Measurements from ENCODE around the gene KLHL8. TPM values are rescaled to one million over a fixed set of nuclear protein-coding genes. Genes with fewer than 3 reads are reported as not detected.

Gene KLHL8
- total and polyA plus RNA-seq, 12 donors, result 2.4 to 15.0 (median 11.7) TPM

DNA sequence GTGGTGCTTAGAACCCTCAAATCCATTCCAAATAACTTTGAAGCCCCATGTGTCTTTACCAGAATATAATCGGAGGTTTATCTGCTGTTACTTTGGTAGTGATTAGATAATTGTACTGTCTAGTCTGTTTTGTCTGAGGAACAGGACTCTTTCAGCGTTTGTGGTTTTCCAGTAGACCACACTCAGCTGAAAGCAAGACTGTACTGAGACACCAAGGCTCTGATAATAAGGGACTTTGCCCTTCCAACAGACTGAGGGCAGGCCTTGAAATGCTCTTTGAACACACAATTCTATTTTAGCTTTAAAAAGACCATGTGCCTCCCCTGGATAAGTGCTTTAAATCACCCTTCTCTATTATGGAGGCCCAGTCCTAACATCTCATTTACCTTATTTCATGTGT, 76.1 kb downstream of the KLHL8 start:
- WGBS, 2 donors, result 39 to 53% methylated on average over 2 of the region's 2 CpGs
- peaks cover 0 to 7% (median 0%) of the 10 kb centered on the region in 9 donors for H3K4me1 ChIP-seq
- intact Hi-C loops (cut with DNase I), result loop anchor here in 2 of 10 donors (10.0 kb wide), 1 partner anchor 320 kb away; no protein-coding TSS in a partner anchor
- TF ChIP-seq, protein P1, sequence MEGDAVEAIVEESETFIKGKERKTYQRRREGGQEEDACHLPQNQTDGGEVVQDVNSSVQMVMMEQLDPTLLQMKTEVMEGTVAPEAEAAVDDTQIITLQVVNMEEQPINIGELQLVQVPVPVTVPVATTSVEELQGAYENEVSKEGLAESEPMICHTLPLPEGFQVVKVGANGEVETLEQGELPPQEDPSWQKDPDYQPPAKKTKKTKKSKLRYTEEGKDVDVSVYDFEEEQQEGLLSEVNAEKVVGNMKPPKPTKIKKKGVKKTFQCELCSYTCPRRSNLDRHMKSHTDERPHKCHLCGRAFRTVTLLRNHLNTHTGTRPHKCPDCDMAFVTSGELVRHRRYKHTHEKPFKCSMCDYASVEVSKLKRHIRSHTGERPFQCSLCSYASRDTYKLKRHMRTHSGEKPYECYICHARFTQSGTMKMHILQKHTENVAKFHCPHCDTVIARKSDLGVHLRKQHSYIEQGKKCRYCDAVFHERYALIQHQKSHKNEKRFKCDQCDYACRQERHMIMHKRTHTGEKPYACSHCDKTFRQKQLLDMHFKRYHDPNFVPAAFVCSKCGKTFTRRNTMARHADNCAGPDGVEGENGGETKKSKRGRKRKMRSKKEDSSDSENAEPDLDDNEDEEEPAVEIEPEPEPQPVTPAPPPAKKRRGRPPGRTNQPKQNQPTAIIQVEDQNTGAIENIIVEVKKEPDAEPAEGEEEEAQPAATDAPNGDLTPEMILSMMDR (IDR thresholded peaks at IDR 0.05), result no peak
- H3K4me3 ChIP-seq, result no peak overlapping the region
- no peak for ATAC-seq
- no peaks in the 10 kb centered on the region for H3K27me3 ChIP-seq
- no peaks in the 10 kb centered on the region for H3K9me3 ChIP-seq
- DNase-seq, result no peak
- peaks cover 0 to 50% (median 0%) of the 10 kb centered on the region in 9 donors for H3K36me3 ChIP-seq
- no peak overlapping the region for H3K27ac ChIP-seq

DNA sequence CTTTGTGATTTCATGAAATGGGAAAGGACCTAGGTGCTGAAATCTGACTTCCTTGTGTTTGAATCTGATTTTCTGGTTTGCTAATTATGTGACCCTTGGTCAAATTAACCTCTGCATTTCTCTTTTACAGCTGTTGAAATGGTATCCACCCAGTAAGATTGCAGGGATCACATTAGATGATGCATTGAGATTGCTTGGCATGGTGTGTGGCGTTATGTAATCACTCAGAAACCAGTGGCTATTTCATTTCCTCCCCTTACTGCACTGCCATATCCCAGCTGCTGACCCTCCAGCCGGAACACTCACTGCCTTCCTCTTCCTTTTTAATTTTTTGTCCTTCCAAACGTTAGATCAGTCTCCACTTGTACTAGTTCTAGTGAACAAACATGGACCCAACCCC, 79.0 kb downstream of the KLHL8 start:
- H3K4me3 ChIP-seq, result no peak overlapping the region
- intact Hi-C loops (cut with DNase I), result loop anchor here in 2 of 10 donors (10.0 kb wide), 1 partner anchor 323 kb away; no protein-coding TSS in a partner anchor
- H3K4me1 ChIP-seq, result peaks cover 0 to 7% (median 0%) of the 10 kb centered on the region in 9 donors
- ATAC-seq, result peak in 5 of 8 donors; percentile 26 to 76 (median 52)
- H3K9me3 ChIP-seq, result no peaks in the 10 kb centered on the region
- peaks cover 0 to 80% (median 8%) of the 10 kb centered on the region in 9 donors for H3K36me3 ChIP-seq
- peak overlapping the region in 1 of 10 donors; percentile 6 for H3K27ac ChIP-seq
- WGBS, 2 donors, result 45 to 69% methylated on average over 3 of the region's 3 CpGs
- H3K27me3 ChIP-seq, result no peaks in the 10 kb centered on the region
- TF ChIP-seq, protein P1 (IDR thresholded peaks at IDR 0.05), result no peak
- DNase-seq, result no peak

DNA sequence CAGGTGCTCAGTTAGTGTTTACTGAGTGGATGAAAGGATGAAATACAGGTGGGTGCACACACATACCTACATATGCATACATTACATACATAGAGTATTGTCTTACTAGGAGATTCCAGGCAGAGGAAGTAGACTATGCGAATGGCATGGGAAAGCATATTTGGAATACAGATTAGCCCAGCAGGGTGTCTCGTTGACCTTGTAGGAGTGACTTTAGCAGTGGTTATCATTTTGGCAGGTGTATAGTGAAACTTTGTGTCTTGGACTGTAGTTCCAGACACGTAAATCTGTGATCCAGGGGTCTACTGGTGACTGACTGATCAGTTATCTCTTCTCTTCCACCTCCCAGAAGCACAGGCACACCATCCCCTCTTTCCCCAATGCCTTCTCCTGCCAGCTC, 86.3 kb downstream of the KLHL8 start:
- intact Hi-C loops (cut with DNase I), result no loop called here
- Histone ChIP-seq H3K27ac (peak overlapping the region in 6 of 10 donors; percentile 1 to 64 (median 58)), H3K27me3 (no peaks in the 10 kb centered on the region), H3K36me3 (peaks cover 0 to 100% (median 60%) of the 10 kb centered on the region in 9 donors), H3K9me3 (no peaks in the 10 kb centered on the region), H3K4me1 (peaks cover 0 to 28% (median 5%) of the 10 kb centered on the region in 9 donors), H3K4me3 (no peak overlapping the region)
- WGBS, 2 donors, result 41 to 54% methylated on average over 3 of the region's 3 CpGs
- ATAC-seq (peak in 7 of 8 donors; percentile 11 to 59 (median 45)), DNase-seq (no peak)
- TF ChIP-seq, protein P1 (IDR thresholded peaks at IDR 0.05), result no peak

DNA sequence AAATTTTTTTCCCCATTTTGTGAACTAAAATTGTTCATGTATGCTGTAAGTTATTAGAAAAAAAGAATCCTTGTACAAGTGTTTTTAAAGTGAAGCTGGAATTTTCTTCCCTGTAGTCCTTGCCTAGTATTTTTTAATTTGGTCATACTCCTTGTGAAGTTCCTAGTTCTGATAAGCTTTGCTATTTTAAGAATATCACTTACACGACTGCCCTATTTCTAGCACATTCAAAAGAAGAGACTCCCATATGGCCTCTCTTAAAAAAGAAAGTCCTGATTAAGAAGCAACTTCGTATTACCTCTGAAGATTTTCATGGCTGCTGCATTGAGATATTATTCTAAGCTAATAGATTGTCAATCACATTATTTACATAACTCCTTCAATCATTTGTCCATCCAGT, 87.2 kb downstream of the KLHL8 start:
- 38 to 41% methylated on average over 2 of the region's 2 CpGs for WGBS, 2 donors
- Histone ChIP-seq H3K36me3 (peaks cover 0 to 100% (median 62%) of the 10 kb centered on the region in 9 donors), H3K4me1 (peaks cover 0 to 34% (median 9%) of the 10 kb centered on the region in 9 donors), H3K4me3 (no peak overlapping the region), H3K9me3 (no peaks in the 10 kb centered on the region), H3K27me3 (no peaks in the 10 kb centered on the region), H3K27ac (peak overlapping the region in 8 of 10 donors; percentile 26 to 64 (median 58))
- TF ChIP-seq, protein P1 (IDR thresholded peaks at IDR 0.05), result no peak
- ATAC-seq (peak in 6 of 8 donors; percentile 55 to 74 (median 62)), DNase-seq (no peak)
- intact Hi-C loops (cut with DNase I), result no loop called here

All from heart right ventricle (tissue), 16 donors.